ENCODE data around the gene MAOB. TPM values are rescaled to one million over a fixed set of nuclear protein-coding genes. Genes with fewer than 3 reads are reported as not detected.

MAOB gene
- total and polyA plus RNA-seq, 9 of the 15 experiments (the other 6 are each of a cell fraction or from before 2014, with no cell fraction given): 0.05 to 0.09 TPM; not detected in 7

GRCh38 chrX:43785930-43786591 is 96.2 kb downstream of the MAOB start:
- POLR2A ChIA-PET: no interaction called here

More at GRCh38 chrX:43785930-43786591, 96.2 kb downstream of the MAOB start:
- Histone ChIP-seq H3K36me3 (ENCODE audit: control insufficient read depth, insufficient read depth, low read length) (no peaks in the 10 kb centered on the region), H2AFZ (ENCODE audit: low read depth, low read length) (no peak overlapping the region), H3K27me3 (ENCODE audit: control insufficient read depth in 2 of 2, insufficient read depth in 2 of 2, low read length in 2 of 2) (no peaks in the 10 kb centered on the region), H3K27ac (ENCODE audit: extremely low read depth, low read depth, low read length) (no peak overlapping the region), H3K4me2 (ENCODE audit: insufficient read depth, low read length) (no peak overlapping the region), H3K79me2 (ENCODE audit: control insufficient read depth, insufficient read depth, low read length) (no peaks in the 10 kb centered on the region), H3K9ac (ENCODE audit: insufficient read depth in 1 of 2, low read depth in 2 of 2, low read length in 2 of 2) (no peak overlapping the region), H3K9me3 (replicated peaks; ENCODE audit: control insufficient read depth, insufficient read depth, low read depth, low read length) (no peaks in the 10 kb centered on the region), H3K9me1 (ENCODE audit: control insufficient read depth, insufficient read depth, low read length) (no peaks in the 10 kb centered on the region), H4K20me1 (replicated peaks; ENCODE audit: control insufficient read depth, insufficient read depth, low read length) (no peaks in the 10 kb centered on the region), H3K4me1 (replicated peaks in 1 of 2; ENCODE audit: control insufficient read depth in 2 of 2, insufficient read depth in 2 of 2, low read length in 2 of 2) (no peaks in the 10 kb centered on the region; a peak in 1 of 5 replicates), H3K4me3 (no peak overlapping the region)
- CTCF ChIA-PET (ENCODE audit: low intra/inter-chr PET ratio): no interaction called here
- ATAC-seq (no peak), FAIRE-seq (no peak), DNase-seq (ENCODE audit: extremely low read depth in 1 of 4, low spot score in 3 of 4) (no peak)
- no peak for TF ChIP-seq SAFB (IDR thresholded peaks at IDR 0.05; ENCODE audit: borderline replicate concordance, low read depth, low read length)
- no peak for TF ChIP-seq ARID4B (CRISPR knock-in tag; IDR thresholded peaks at IDR 0.05)
- TF ChIP-seq ZNF436 (CRISPR knock-in tag; IDR thresholded peaks at IDR 0.05): no peak
- no peak for TF ChIP-seq BMI1 (IDR thresholded peaks at IDR 0.05; ENCODE audit: low read length)
- in situ Hi-C loops (cut with MboI): no loop called here
- WGBS (ENCODE audit: insufficient coverage, low coverage, missing lambda C conversion rate): 0% methylated on average over 3 of the region's 5 CpGs
- BruUV-seq (replicated peaks): no TSS peak
- intact Hi-C loops (cut with micrococcal nuclease): no loop called here

Measured in K562 (cell line).